H1 (cell line): ENCODE measurements around the gene MYOCOS. TPM values are rescaled to one million over a fixed set of nuclear protein-coding genes. Genes with fewer than 3 reads are reported as not detected.

ENCODE experiments used
- CHD2 ChIP-seq: IDR thresholded peaks from 2 replicates; pipeline ENCODE4 v1.6.1; 2012; ENCODE audit warnings: low read length, improper control_type of control experiment
- polyA plus RNA-seq, 7 experiments: library from polyadenylated mRNA; depleted of rRNA in 3 of 7; stranded (reverse) in 5 of 7; unstranded in 2 of 7; fragments of >200 nt in 5 of 7; fragments of 200-250 nt in 2 of 7; gene quantifications; 1 replicate in 5 of 7; 2 replicates in 1 of 7; 4 replicates in 1 of 7; pipeline versions ENCODE4 v1.2.1 to v1.2.3, GENCODE V29; 2011 to 2013; ENCODE audit warnings: missing spikeins in 2 of 7, mixed read lengths in 2 of 7
- total RNA-seq: library from RNA; stranded (reverse); fragmentation: NEBNext Ultra II Directional; extraction: Animal tissue kit (Norgen Biotek cat#: 25700); gene quantifications from 2 replicates; pipeline ENCODE4 v1.2.1, GENCODE V29; 2021
- TF ChIP-seq, protein P1 (sequence below): IDR thresholded peaks from 2 replicates; pipeline ENCODE4 v1.6.1; 2011; ENCODE audit warnings: low read length, improper control_type of control experiment

Gene MYOCOS
- total and polyA plus RNA-seq, 2 of the 8 experiments (the other 6 are each of a cell fraction or from before 2014, with no cell fraction given) = not detected

DNA sequence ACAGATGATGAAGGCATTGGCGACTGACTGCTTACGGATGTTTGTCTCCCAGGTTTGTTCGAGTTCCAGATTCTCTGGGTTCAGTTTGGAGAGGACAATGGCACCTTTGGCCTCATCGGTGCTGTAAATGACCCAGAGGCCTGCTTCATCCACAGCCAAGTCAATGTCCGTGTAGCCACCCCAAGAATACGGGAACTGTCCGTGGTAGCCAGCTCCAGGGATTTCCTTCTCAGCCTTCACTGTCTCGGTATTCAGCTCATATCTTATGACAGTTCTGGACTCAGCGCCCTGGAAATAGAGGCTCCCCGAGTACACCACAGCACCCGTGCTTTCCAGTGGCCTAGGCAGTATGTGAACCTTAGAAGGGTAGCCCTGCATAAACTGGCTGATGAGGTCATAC, 14.1 kb downstream of the MYOCOS start (continued):
- TF ChIP-seq, protein P1, sequence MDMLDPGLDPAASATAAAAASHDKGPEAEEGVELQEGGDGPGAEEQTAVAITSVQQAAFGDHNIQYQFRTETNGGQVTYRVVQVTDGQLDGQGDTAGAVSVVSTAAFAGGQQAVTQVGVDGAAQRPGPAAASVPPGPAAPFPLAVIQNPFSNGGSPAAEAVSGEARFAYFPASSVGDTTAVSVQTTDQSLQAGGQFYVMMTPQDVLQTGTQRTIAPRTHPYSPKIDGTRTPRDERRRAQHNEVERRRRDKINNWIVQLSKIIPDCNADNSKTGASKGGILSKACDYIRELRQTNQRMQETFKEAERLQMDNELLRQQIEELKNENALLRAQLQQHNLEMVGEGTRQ = no peak
- TF ChIP-seq CHD2 = no peak
